ENCODE results near the gene PCDH8.

GRCh38 chr13:52896827-52897659 is 48.6 kb upstream of the PCDH8 start:
- TF ChIP-seq CTCF (IDR thresholded peaks at IDR 0.05) (peak; percentile 62), EP300 (IDR thresholded peaks at IDR 0.05; ENCODE audit: borderline replicate concordance in 1 of 2, low read depth in 1 of 2, low read length in 1 of 2) (no peak), POLR2AphosphoS5 (IDR thresholded peaks at IDR 0.05; ENCODE audit: low read depth, low read length) (no peak), MXI1 (IDR thresholded peaks at IDR 0.05; ENCODE audit: low read depth, low read length) (no peak), YY1 (IDR thresholded peaks at IDR 0.05; ENCODE audit: low read depth) (no peak), SMC3 (IDR thresholded peaks at IDR 0.05; ENCODE audit: low read depth, low read length) (no peak), NFIC (IDR thresholded peaks at IDR 0.05; ENCODE audit: borderline replicate concordance) (no peak), REST (IDR thresholded peaks at IDR 0.05; ENCODE audit: low read depth, low read length) (no peak), TAF1 (IDR thresholded peaks at IDR 0.05; ENCODE audit: borderline replicate concordance, low read depth, low read length) (no peak)

Data from SK-N-SH (cell line).